ENCODE results near the gene STOML3.

Gene STOML3

GRCh38 chr13:38980750-38981078, 9.9 kb downstream of the STOML3 start:
- no peak for DNase-seq

GRCh38 chr13:38979891-38980749, 10.5 kb downstream of the STOML3 start:
- DNase-seq, result no peak

GRCh38 chr13:38970380-38971051, 20.1 kb downstream of the STOML3 start:
- no peak for DNase-seq

GRCh38 chr13:38969187-38969586, 21.4 kb downstream of the STOML3 start:
- DNase-seq, result no peak

GRCh38 chr13:38967446-38967845, 23.2 kb downstream of the STOML3 start:
- no peak for DNase-seq

- no peak for DNase-seq
These were observed 25.4 kb downstream of the STOML3 start for GRCh38 chr13:38965281-38965680.

GRCh38 chr13:38960175-38960574, 30.5 kb downstream of the STOML3 start:
- DNase-seq, result no peak

- no peak for DNase-seq
These were observed 32.6 kb downstream of the STOML3 start for GRCh38 chr13:38957794-38958592.

- no peak for DNase-seq
These were observed 35.8 kb downstream of the STOML3 start for GRCh38 chr13:38954844-38955243.

GRCh38 chr13:38954291-38954690, 36.3 kb downstream of the STOML3 start:
- DNase-seq, result no peak

- no peak for DNase-seq
These were observed 37.8 kb downstream of the STOML3 start for GRCh38 chr13:38952827-38953226.

- no peak for DNase-seq
These were observed 38.9 kb downstream of the STOML3 start for GRCh38 chr13:38951525-38952313.

GRCh38 chr13:38950987-38951386, 39.6 kb downstream of the STOML3 start:
- no peak for DNase-seq

GRCh38 chr13:38947054-38947453, 43.6 kb downstream of the STOML3 start:
- DNase-seq, result no peak

- no peak for DNase-seq
These were observed 46.4 kb downstream of the STOML3 start for GRCh38 chr13:38944219-38944618.

- DNase-seq, result no peak
These were observed 47.4 kb downstream of the STOML3 start for GRCh38 chr13:38943231-38943630.

- no peak for DNase-seq
These were observed 49.2 kb downstream of the STOML3 start for GRCh38 chr13:38941353-38941945.

GRCh38 chr13:38933786-38934185, 56.8 kb downstream of the STOML3 start:
- DNase-seq, result no peak

GRCh38 chr13:38922170-38922569, 68.5 kb downstream of the STOML3 start:
- DNase-seq, result no peak

GRCh38 chr13:38921081-38921480, 69.5 kb downstream of the STOML3 start:
- DNase-seq, result no peak

Measured in stimulated activated CD4-positive, alpha-beta T cell treated with anti-CD3 and anti-CD28 coated beads, Interleukin-4, amount 100 ng/mL, for 4 hours (primary cell).